Trophoblast cell (in vitro differentiated cells and primary cell): ENCODE data around the gene DHX29.

Source experiments
- DNase-seq, 2 donors: peaks; one replicate each; pipeline ENCODE4 v3.0.0-alpha.2; 2016
- H2AFZ ChIP-seq: 2 replicates; pipeline ENCODE4 v1.6.1; 2013; ENCODE audit warnings: low read length, moderate library complexity, mild to moderate bottlenecking; ENCODE audit not compliant: insufficient read depth, poor library complexity
- H2AK5ac ChIP-seq: 2 replicates; pipeline ENCODE4 v1.6.1; 2013; ENCODE audit warnings: mild to moderate bottlenecking, low read length
- H2BK120ac ChIP-seq: 2 replicates; pipeline ENCODE4 v1.6.1; 2013; ENCODE audit warnings: low read length, mild to moderate bottlenecking, moderate library complexity; ENCODE audit not compliant: insufficient read depth, poor library complexity
- H2BK12ac ChIP-seq: 2 replicates; pipeline ENCODE4 v1.6.1; 2013; ENCODE audit warnings: mild to moderate bottlenecking, low read length, moderate library complexity
- H2BK5ac ChIP-seq: 2 replicates; pipeline ENCODE4 v1.6.1; 2013; ENCODE audit warnings: low read length, low read depth, moderate library complexity, mild to moderate bottlenecking; ENCODE audit not compliant: poor library complexity
- H3K14ac ChIP-seq: 2 replicates; pipeline ENCODE4 v1.6.1; 2013; ENCODE audit warnings: mild to moderate bottlenecking, low read length
- H3K18ac ChIP-seq: 2 replicates; pipeline ENCODE4 v1.6.1; 2013; ENCODE audit warnings: mild to moderate bottlenecking, low read length
- H3K23ac ChIP-seq: 2 replicates; pipeline ENCODE4 v1.6.1; 2013; ENCODE audit warnings: low read length
- H3K27ac ChIP-seq: 2 replicates; pipeline ENCODE4 v1.5.1; 2013; ENCODE audit warnings: low read depth, mild to moderate bottlenecking, inconsistent platforms, low read length, moderate library complexity
- H3K27me3 ChIP-seq: 2 replicates; pipeline ENCODE4 v1.6.1; 2013; ENCODE audit warnings: inconsistent platforms, mild to moderate bottlenecking, low read length, moderate library complexity; ENCODE audit not compliant: insufficient read depth
- H3K36me3 ChIP-seq, 2 experiments: 1 replicate in 1 of 2; 2 replicates in 1 of 2; pipeline ENCODE4 v1.6.1; 2013; ENCODE audit warnings: low read length in 2 of 2, mild to moderate bottlenecking in 2 of 2, moderate library complexity in 1 of 2; ENCODE audit not compliant: insufficient read depth in 2 of 2, control insufficient read depth in 1 of 2
- H3K4ac ChIP-seq: 2 replicates; pipeline ENCODE4 v1.6.1; 2013; ENCODE audit warnings: low read depth, mild to moderate bottlenecking, low read length, moderate library complexity
- H3K4me1 ChIP-seq, 2 experiments: 1 replicate in 1 of 2; 2 replicates in 1 of 2; pipeline ENCODE4 v1.6.1; 2013; ENCODE audit warnings: low read length in 2 of 2, mild to moderate bottlenecking in 2 of 2, moderate library complexity in 1 of 2; ENCODE audit not compliant: insufficient read depth in 2 of 2, control insufficient read depth in 1 of 2
- H3K4me2 ChIP-seq: 2 replicates; pipeline ENCODE4 v1.6.1; 2013; ENCODE audit warnings: inconsistent platforms, mild to moderate bottlenecking, low read length, moderate library complexity
- H3K4me3 ChIP-seq: 2 replicates; pipeline ENCODE4 v1.5.1; 2013; ENCODE audit warnings: mild to moderate bottlenecking, low read depth, low read length, inconsistent platforms
- H3K79me1 ChIP-seq: one replicate; pipeline ENCODE4 v1.6.1; 2013; ENCODE audit warnings: low read length
- H3K79me2 ChIP-seq: 2 replicates; pipeline ENCODE4 v1.6.1; 2013; ENCODE audit warnings: low read length, mild to moderate bottlenecking; ENCODE audit not compliant: control insufficient read depth, insufficient read depth, poor library complexity
- H3K9ac ChIP-seq: 2 replicates; pipeline ENCODE4 v1.6.1; 2013; ENCODE audit warnings: mild to moderate bottlenecking, low read length
- H3K9me3 ChIP-seq: 2 replicates; pipeline ENCODE4 v1.6.1; 2013; ENCODE audit warnings: low read depth, mild to moderate bottlenecking, control low read depth, inconsistent platforms, low read length; ENCODE audit not compliant: insufficient read depth
- H4K12ac ChIP-seq: 2 replicates; pipeline ENCODE4 v1.6.1; 2013; ENCODE audit warnings: low read depth, mild to moderate bottlenecking, low read length, moderate library complexity
- H4K8ac ChIP-seq: 2 replicates; pipeline ENCODE4 v1.6.1; 2013; ENCODE audit warnings: low read depth, mild to moderate bottlenecking, low read length, moderate library complexity
- H4K91ac ChIP-seq: one replicate; pipeline ENCODE4 v1.6.1; 2013; ENCODE audit warnings: low read depth, mild to moderate bottlenecking, low read length, moderate library complexity
- WGBS: extraction: QIAGEN DNeasy Blood & Tissue Kit; methylation state at CpG from one replicate; pipeline ENCODE4 v1.1.7; 2013; ENCODE audit warnings: missing lambda C conversion rate; ENCODE audit not compliant: insufficient read length, insufficient coverage; ENCODE audit errors: extremely low coverage; 5-methylcytosine and 5-hydroxymethylcytosine counted together

DHX29 gene

GRCh38 chr5:55218967-55219366 lies 88.5 kb downstream of the DHX29 start:
- Histone ChIP-seq H3K18ac (no peak overlapping the region), H3K4me1 (peaks cover 9 to 13% of the 10 kb centered on the region in 2 experiments), H4K12ac (no peak overlapping the region), H2BK12ac (no peak overlapping the region), H3K14ac (no peak overlapping the region), H3K9ac (no peak overlapping the region), H2AK5ac (no peak overlapping the region), H3K27ac (no peak overlapping the region), H3K9me3 (peaks cover 6% of the 10 kb centered on the region), H3K4ac (no peak overlapping the region), H3K79me1 (no peaks in the 10 kb centered on the region), H3K27me3 (peaks cover 38% of the 10 kb centered on the region), H2AFZ (no peak overlapping the region), H2BK5ac (no peak overlapping the region), H3K4me3 (no peak overlapping the region), H3K79me2 (no peaks in the 10 kb centered on the region), H3K23ac (no peak overlapping the region), H3K36me3 (no peaks in the 10 kb centered on the region), H3K4me2 (no peak overlapping the region), H4K8ac (no peak overlapping the region), H2BK120ac (no peak overlapping the region), H4K91ac (no peak overlapping the region)
- WGBS = no CpG with 5 or more reads among the region's 4 CpGs
- DNase-seq = peak; percentile 85 to 89

GRCh38 chr5:55211184-55211874 lies 96.2 kb downstream of the DHX29 start:
- no peak overlapping the region for H4K91ac ChIP-seq
- no peak overlapping the region for H3K23ac ChIP-seq
- peaks cover 2% of the 10 kb centered on the region for H3K9me3 ChIP-seq
- H3K14ac ChIP-seq = no peak overlapping the region
- H2BK12ac ChIP-seq = no peak overlapping the region
- WGBS = no CpG with 5 or more reads among the region's 2 CpGs
- no peak overlapping the region for H3K27ac ChIP-seq
- no peak for DNase-seq
- H2AFZ ChIP-seq = no peak overlapping the region
- no peaks in the 10 kb centered on the region for H3K79me1 ChIP-seq
- H3K4me3 ChIP-seq = no peak overlapping the region
- H3K36me3 ChIP-seq = no peaks in the 10 kb centered on the region
- peaks cover 0 to 4% of the 10 kb centered on the region in 2 experiments for H3K4me1 ChIP-seq
- H3K27me3 ChIP-seq = no peaks in the 10 kb centered on the region
- no peaks in the 10 kb centered on the region for H3K79me2 ChIP-seq
- H4K12ac ChIP-seq = no peak overlapping the region
- H2AK5ac ChIP-seq = no peak overlapping the region
- no peak overlapping the region for H2BK5ac ChIP-seq
- H3K4me2 ChIP-seq = no peak overlapping the region
- H3K4ac ChIP-seq = no peak overlapping the region
- H2BK120ac ChIP-seq = no peak overlapping the region
- H3K18ac ChIP-seq = no peak overlapping the region
- no peak overlapping the region for H4K8ac ChIP-seq
- no peak overlapping the region for H3K9ac ChIP-seq
